T-helper 9 cell (primary cell): ENCODE results near the gene CDH13.

Source experiments
- DNase-seq: peaks from one replicate; pipeline ENCODE4 v3.0.0-alpha.2; 2020

The CDH13 gene

GRCh38 chr16:83831456-83831987, 1204.8 kb downstream of the CDH13 start:
- no peak for DNase-seq

GRCh38 chr16:83833921-83834320, 1207.2 kb downstream of the CDH13 start:
- DNase-seq: no peak

GRCh38 chr16:83835586-83836566, 1209.1 kb downstream of the CDH13 start:
- no peak for DNase-seq

GRCh38 chr16:83837566-83837965, 1210.8 kb downstream of the CDH13 start:
- no peak for DNase-seq

- no peak for DNase-seq
These were observed 1211.4 kb downstream of the CDH13 start for GRCh38 chr16:83838151-83838550.

GRCh38 chr16:83839561-83839960, 1212.8 kb downstream of the CDH13 start:
- no peak for DNase-seq

- DNase-seq: no peak
These were observed 1213.4 kb downstream of the CDH13 start for GRCh38 chr16:83840060-83840617.

GRCh38 chr16:83842291-83842690, 1215.5 kb downstream of the CDH13 start:
- no peak for DNase-seq

GRCh38 chr16:83842756-83843507, 1216.2 kb downstream of the CDH13 start:
- DNase-seq: no peak

- no peak for DNase-seq
These were observed 1216.9 kb downstream of the CDH13 start for GRCh38 chr16:83843657-83844056.

- DNase-seq: no peak
These were observed 1218.5 kb downstream of the CDH13 start for GRCh38 chr16:83845263-83845662.

GRCh38 chr16:83847371-83848225, 1220.8 kb downstream of the CDH13 start:
- no peak for DNase-seq

- no peak for DNase-seq
These were observed 1222.7 kb downstream of the CDH13 start for GRCh38 chr16:83849421-83849820.
